ENCODE results near the gene ZBTB6.

DNA sequence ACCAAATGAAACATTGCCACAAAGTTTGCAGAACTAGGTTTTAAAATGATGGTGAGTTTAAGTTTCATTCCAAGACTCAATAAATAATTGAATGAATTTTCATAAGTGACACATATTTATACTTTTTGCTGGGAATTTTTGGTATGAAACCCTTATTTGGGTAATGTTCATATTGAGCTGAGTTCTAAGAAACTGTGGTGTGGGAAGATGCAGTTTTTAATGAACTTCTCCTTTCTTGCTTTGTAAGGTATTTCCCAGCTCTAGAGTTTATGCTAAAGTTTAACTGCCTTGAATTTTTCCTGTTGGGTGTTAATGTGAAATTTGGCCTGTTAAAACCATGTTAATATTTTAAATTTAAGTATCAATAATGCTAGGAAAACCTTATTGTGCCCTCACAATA lies 42.8 kb upstream of the ZBTB6 start:
- TF ChIP-seq, protein P1, sequence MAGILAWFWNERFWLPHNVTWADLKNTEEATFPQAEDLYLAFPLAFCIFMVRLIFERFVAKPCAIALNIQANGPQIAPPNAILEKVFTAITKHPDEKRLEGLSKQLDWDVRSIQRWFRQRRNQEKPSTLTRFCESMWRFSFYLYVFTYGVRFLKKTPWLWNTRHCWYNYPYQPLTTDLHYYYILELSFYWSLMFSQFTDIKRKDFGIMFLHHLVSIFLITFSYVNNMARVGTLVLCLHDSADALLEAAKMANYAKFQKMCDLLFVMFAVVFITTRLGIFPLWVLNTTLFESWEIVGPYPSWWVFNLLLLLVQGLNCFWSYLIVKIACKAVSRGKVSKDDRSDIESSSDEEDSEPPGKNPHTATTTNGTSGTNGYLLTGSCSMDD (CRISPR knock-in tag; IDR thresholded peaks at IDR 0.05) = no peak
- TF ChIP-seq RXRA (CRISPR knock-in tag; IDR thresholded peaks at IDR 0.05) (no peak), GABPA (IDR thresholded peaks at IDR 0.05; ENCODE audit: low read depth, low read length) (no peak), GABPA (CRISPR knock-in tag; IDR thresholded peaks at IDR 0.05; ENCODE audit: low read depth) (no peak), PAX8 (CRISPR knock-in tag; IDR thresholded peaks at IDR 0.05; ENCODE audit: borderline replicate concordance) (no peak), POLR2AphosphoS5 (IDR thresholded peaks at IDR 0.05; ENCODE audit: low read depth, low read length) (no peak), TCF7L2 (IDR thresholded peaks at IDR 0.05; ENCODE audit: low read depth, low read length) (no peak)

All from HepG2 (cell line).